ENCODE data around the gene DNM2. TPM values are rescaled to one million over a fixed set of nuclear protein-coding genes. Genes with fewer than 3 reads are reported as not detected.
"Not testable (repeated sequence)": the region's sequence is repeated elsewhere in the genome, so short reads cannot be mapped to it uniquely, and the experiment has no call there.

The DNM2 gene
- total and polyA plus RNA-seq, 12 donors: 78.9 to 206 (median 131) TPM

- Histone ChIP-seq H3K36me3 (peaks cover 0 to 5% (median 0%) of the 10 kb centered on the region in 9 donors), H3K27me3 (peaks cover 0 to 7% (median 0%) of the 10 kb centered on the region in 7 donors), H3K27ac (no peak overlapping the region), H3K4me1 (no peaks in the 10 kb centered on the region), H3K9me3 (no peaks in the 10 kb centered on the region), H3K4me3 (no peak overlapping the region)
- ATAC-seq (no peak), DNase-seq (no peak)
- intact Hi-C loops (cut with DNase I): loop anchor here in 1 of 10 donors (10.0 kb wide), 1 partner anchor 80 kb away; no protein-coding TSS in a partner anchor
- TF ChIP-seq, protein P1, sequence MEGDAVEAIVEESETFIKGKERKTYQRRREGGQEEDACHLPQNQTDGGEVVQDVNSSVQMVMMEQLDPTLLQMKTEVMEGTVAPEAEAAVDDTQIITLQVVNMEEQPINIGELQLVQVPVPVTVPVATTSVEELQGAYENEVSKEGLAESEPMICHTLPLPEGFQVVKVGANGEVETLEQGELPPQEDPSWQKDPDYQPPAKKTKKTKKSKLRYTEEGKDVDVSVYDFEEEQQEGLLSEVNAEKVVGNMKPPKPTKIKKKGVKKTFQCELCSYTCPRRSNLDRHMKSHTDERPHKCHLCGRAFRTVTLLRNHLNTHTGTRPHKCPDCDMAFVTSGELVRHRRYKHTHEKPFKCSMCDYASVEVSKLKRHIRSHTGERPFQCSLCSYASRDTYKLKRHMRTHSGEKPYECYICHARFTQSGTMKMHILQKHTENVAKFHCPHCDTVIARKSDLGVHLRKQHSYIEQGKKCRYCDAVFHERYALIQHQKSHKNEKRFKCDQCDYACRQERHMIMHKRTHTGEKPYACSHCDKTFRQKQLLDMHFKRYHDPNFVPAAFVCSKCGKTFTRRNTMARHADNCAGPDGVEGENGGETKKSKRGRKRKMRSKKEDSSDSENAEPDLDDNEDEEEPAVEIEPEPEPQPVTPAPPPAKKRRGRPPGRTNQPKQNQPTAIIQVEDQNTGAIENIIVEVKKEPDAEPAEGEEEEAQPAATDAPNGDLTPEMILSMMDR (IDR thresholded peaks at IDR 0.05): no peak
- WGBS, 2 donors: 64 to 84% methylated on average over 7 of the region's 7 CpGs
Measured at GRCh38 chr19:10854350-10855089, 136.6 kb downstream of the DNM2 start.

DNA sequence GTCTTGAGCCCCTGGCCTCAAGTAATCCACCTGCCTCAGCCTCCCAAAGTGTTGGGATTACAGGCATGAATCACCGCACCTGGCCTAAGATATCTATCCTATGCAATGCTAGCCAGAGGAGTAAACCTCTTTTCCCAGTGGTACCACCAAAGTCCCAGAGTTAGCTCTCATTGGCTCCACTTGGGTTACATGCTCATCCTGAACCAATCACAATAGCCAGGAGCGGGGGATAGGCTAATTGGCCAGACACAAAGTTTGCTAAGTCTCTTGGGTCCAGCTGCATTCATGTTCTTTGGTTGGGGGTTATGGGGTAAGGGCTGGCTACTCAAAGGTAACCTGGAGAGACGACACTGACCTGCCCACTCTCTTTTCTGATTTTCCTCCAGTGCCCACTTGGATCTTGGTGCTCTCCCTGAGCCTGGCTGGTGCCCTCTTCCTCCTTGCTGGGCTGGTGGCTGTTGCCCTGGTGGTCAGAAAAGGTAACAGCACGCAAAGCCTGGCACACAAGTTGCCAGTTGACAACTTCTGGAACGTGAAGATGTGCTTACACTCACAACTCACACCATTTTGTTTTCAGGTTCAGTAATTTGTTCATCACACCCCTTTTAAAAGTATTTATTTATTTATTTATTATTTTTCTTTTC lies 138.1 kb downstream of the DNM2 start:
- Histone ChIP-seq H3K9me3 (no peaks in the 10 kb centered on the region), H3K27me3 (no peaks in the 10 kb centered on the region), H3K27ac (no peak overlapping the region), H3K36me3 (peaks cover 0 to 5% (median 0%) of the 10 kb centered on the region in 9 donors), H3K4me3 (no peak overlapping the region), H3K4me1 (peaks cover 0 to 4% (median 0%) of the 10 kb centered on the region in 9 donors)
- intact Hi-C loops (cut with DNase I): loop anchor here in 1 of 10 donors (10.0 kb wide), 1 partner anchor 81 kb away; no protein-coding TSS in a partner anchor
- no peak for ATAC-seq
- no peak for DNase-seq
- 73 to 79% methylated on average over 5 of the region's 5 CpGs for WGBS, 2 donors
- TF ChIP-seq, protein P1 (IDR thresholded peaks at IDR 0.05): peak in 7 of 9 donors; percentile 9 to 57 (median 32)

GRCh38 chr19:10856899-10857298 lies 139.0 kb downstream of the DNM2 start:
- WGBS, 2 donors: 91 to 100% methylated on average over 1 of the region's 1 CpG
- not testable (repeated sequence) for H3K27me3 ChIP-seq, H3K4me3 ChIP-seq, ATAC-seq, DNase-seq, H3K27ac ChIP-seq, H3K9me3 ChIP-seq, H3K36me3 ChIP-seq
- intact Hi-C loops (cut with DNase I): loop anchor here in 1 of 10 donors (10.0 kb wide), 1 partner anchor 82 kb away; no protein-coding TSS in a partner anchor
- H3K4me1 ChIP-seq: peaks cover 0 to 11% (median 0%) of the 10 kb centered on the region in 9 donors

- H3K4me3 ChIP-seq: no peak overlapping the region
- H3K9me3 ChIP-seq: no peaks in the 10 kb centered on the region
- peaks cover 0 to 5% (median 0%) of the 10 kb centered on the region in 9 donors for H3K36me3 ChIP-seq
- no peaks in the 10 kb centered on the region for H3K27me3 ChIP-seq
- ATAC-seq (no peak), DNase-seq (no peak)
- no peak overlapping the region for H3K27ac ChIP-seq
- TF ChIP-seq, protein P1 (IDR thresholded peaks at IDR 0.05): peak in 8 of 9 donors; percentile 19 to 67 (median 56)
- peaks cover 0 to 15% (median 0%) of the 10 kb centered on the region in 9 donors for H3K4me1 ChIP-seq
- WGBS, 2 donors: 47 to 49% methylated on average over 4 of the region's 4 CpGs
- intact Hi-C loops (cut with DNase I): loop anchor here in 1 of 10 donors (10.0 kb wide), 1 partner anchor 84 kb away; no protein-coding TSS in a partner anchor
Measured at GRCh38 chr19:10858204-10858828, 140.4 kb downstream of the DNM2 start.

Data from heart right ventricle (tissue), 16 donors.